NCI-H1105 (cell line): ENCODE measurements around the gene ZNF134.

ENCODE experiments used
- DNase-seq: peaks from one replicate; lab custom pipeline; 2025; lab: John Stamatoyannopoulos, UW

ZNF134 gene

GRCh38 chr19:57641715-57642234 is 27.7 kb downstream of the ZNF134 start:
- no peak for DNase-seq

GRCh38 chr19:57642396-57643046 is 28.5 kb downstream of the ZNF134 start:
- DNase-seq: peak; percentile 36

- no peak for DNase-seq
Measured at GRCh38 chr19:57643734-57644133, 29.7 kb downstream of the ZNF134 start.

- DNase-seq: peak; percentile 86
Measured at GRCh38 chr19:57648331-57649003, 34.4 kb downstream of the ZNF134 start.

GRCh38 chr19:57651654-57651996 is 37.6 kb downstream of the ZNF134 start:
- DNase-seq: no peak

- DNase-seq: no peak
Measured at GRCh38 chr19:57653689-57654088, 39.6 kb downstream of the ZNF134 start.

- DNase-seq: no peak
Measured at GRCh38 chr19:57655443-57655842, 41.4 kb downstream of the ZNF134 start.

- no peak for DNase-seq
Measured at GRCh38 chr19:57656346-57656745, 42.3 kb downstream of the ZNF134 start.

- DNase-seq: peak; percentile 37
Measured at GRCh38 chr19:57664269-57665127, 50.5 kb downstream of the ZNF134 start.

GRCh38 chr19:57665261-57665806 is 51.3 kb downstream of the ZNF134 start:
- DNase-seq: no peak

- no peak for DNase-seq
Measured at GRCh38 chr19:57667228-57667627, 53.2 kb downstream of the ZNF134 start.

- no peak for DNase-seq
Measured at GRCh38 chr19:57668635-57669034, 54.6 kb downstream of the ZNF134 start, which contains the start of gene ZSCAN4. Gene ZSCAN4, plus strand, starts transcription at chr19:57668935. Its CDS starts 7,211 bp downstream, at chr19:57676146.

GRCh38 chr19:57671124-57671895 is 57.3 kb downstream of the ZNF134 start:
- no peak for DNase-seq

- no peak for DNase-seq
Measured at GRCh38 chr19:57672466-57672865, 58.4 kb downstream of the ZNF134 start.
